ENCODE results near the gene HIPK1.
A peak's percentile ranks its signal among the peaks of the same experiment; 100 is the strongest.

The HIPK1 gene

DNA sequence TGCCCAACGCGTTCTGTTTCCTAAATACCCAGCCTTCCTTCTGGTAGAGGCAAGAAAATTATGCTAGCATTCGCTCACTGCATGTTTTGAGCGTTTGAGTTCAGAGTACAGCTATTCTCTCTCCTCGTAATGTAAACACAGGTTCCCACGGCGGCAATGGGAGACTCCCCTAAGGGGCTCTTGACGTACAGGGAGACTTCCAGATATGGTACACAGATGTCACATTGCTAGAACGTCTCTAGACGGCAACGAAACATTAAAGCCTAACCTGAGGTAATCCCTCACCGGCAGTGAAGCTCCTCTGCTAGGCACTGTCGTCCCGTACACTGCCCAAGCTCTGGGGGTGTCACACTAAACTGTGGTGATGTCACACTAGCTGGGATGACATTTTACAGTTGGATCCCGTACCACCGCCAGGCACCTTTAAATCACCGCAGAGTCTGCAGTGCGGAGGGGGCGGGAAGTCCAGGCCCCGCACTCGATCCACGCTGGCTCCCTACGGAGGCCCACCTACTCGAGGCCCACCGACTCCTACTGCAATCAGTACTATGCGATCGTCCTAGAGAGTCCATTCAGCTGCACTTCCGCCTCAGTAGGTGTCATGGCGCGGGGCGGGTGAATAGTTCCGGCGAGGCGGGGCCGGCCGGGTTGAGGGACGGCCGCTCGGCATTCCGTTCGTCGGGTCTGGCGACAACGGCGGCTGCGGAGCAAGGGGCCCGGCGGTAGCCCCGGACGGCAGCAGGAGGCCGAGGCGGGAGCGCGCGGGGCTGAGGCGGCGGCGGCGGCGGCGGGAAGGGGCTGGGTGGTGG is at the start of gene HIPK1:
Gene HIPK1, plus strand, starts transcription at position 384 of the 809 bp plus-strand sequence.
- H3K4me1 ChIP-seq (ENCODE audit: control insufficient read depth, low read depth, low read length): peaks cover 15% of the 10 kb centered on the region

DNA sequence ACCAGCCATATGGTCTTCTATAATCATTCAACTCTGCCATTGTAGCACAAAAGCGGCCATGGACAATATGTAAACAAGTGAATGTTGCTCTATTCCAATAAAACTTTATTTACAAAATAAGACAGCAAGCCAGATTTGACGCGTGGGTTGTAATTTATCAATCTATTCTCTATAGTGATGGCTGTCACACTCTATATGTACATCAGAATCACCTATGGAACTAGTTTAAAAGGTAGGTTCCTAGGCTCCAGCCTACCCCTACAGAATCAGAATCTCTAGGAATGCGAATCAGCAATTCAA is 49.4 kb upstream of the HIPK1 start:
- Histone ChIP-seq H3K27ac (ENCODE audit: low read length) (no peak overlapping the region), H3K9me3 (ENCODE audit: control insufficient read depth, low read depth, low read length) (no peaks in the 10 kb centered on the region), H3K27me3 (ENCODE audit: control insufficient read depth, insufficient read depth, low read length) (no peaks in the 10 kb centered on the region), H3K4me1 (ENCODE audit: control insufficient read depth, low read depth, low read length) (peaks cover 2% of the 10 kb centered on the region), H3K9ac (ENCODE audit: low read length) (no peak overlapping the region), H3K36me3 (ENCODE audit: control insufficient read depth, low read depth, low read length) (no peaks in the 10 kb centered on the region), H3K4me3 (ENCODE audit: low read length) (no peak overlapping the region)

More for the DNA sequence above, at the start of gene HIPK1:
- Histone ChIP-seq H3K9ac (ENCODE audit: low read length) (peak within 1 kb of the TSS; percentile 76), H3K27ac (ENCODE audit: low read length) (no peak within 1 kb of the TSS), H3K9me3 (ENCODE audit: control insufficient read depth, low read depth, low read length) (no peaks in the 10 kb centered on the region), H3K4me3 (ENCODE audit: low read length) (peak within 1 kb of the TSS; percentile 99), H3K36me3 (ENCODE audit: control insufficient read depth, low read depth, low read length) (no peaks in the 10 kb centered on the region), H3K27me3 (ENCODE audit: control insufficient read depth, insufficient read depth, low read length) (peaks cover 10% of the 10 kb centered on the region)

DNA sequence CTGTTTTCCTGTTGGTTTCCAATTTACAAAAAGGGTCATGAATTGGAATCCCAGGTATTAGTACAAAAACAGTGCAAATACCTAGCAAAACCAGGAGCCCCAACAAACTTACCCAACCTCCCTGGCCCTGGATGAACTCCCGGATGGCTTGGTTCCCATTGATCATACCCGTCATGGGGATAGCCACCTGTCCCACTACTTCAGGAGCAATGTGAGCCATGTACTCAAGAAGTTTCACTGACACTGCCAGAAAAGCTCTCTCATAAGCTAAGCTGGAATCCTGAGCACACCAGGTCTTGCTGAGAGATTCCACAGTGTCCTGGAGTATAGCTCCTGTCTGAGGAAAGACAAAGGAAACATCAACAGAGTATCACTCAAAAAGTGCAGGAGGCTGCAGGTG is 47.5 kb upstream of the HIPK1 start:
- Histone ChIP-seq H3K9ac (ENCODE audit: low read length) (no peak overlapping the region), H3K4me1 (ENCODE audit: control insufficient read depth, low read depth, low read length) (peaks cover 2% of the 10 kb centered on the region), H3K4me3 (ENCODE audit: low read length) (no peak overlapping the region), H3K9me3 (ENCODE audit: control insufficient read depth, low read depth, low read length) (no peaks in the 10 kb centered on the region), H3K27ac (ENCODE audit: low read length) (no peak overlapping the region), H3K27me3 (ENCODE audit: control insufficient read depth, insufficient read depth, low read length) (no peaks in the 10 kb centered on the region), H3K36me3 (ENCODE audit: control insufficient read depth, low read depth, low read length) (no peaks in the 10 kb centered on the region)

DNA sequence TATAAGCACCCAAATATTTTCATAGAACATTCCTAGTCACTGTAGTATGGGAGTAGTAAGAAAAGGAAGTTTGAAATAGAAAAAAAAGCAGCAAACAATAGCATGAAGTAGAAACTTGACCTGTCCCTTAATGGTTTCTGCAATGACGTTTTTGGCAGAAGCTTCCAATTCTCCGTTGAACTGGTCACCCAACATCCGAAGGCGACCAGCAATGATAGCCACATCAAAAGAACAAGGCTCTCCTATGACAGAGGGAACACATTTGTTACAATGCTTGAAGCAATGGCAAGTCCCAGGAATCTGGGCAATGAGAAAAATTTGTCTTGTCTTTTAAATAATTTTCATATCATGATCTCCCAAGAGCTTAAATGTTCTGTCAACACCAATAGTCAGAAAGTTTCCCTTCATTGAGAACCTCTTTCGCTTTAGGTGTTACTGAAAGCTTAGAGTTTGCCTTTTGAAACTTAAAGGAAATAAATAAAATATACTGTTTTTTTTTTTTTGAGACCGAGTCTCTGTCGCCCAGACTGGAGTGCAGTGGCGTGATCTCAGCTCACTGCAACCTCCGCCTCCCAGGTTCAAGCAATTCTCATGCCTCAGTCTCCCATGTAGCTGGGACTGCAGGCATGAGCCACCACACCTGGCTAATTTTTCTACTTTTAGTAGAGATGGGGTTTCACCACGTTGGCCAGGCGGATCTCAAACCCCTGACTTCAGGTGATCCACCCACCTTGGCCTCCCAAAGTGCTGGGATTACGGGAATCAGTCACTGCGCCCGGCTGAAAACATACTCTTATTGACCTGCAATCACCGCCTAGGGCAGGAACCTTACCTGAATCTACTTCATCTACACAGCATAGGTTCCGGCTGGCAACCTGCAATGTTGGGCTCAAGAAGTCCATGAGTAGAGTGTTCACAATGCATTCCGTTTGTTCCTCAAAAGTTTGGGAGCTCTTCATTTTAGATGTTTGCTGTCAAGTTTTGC is 42.4 kb upstream of the HIPK1 start:
- H3K4me3 ChIP-seq (ENCODE audit: low read length): no peak overlapping the region
- H3K9ac ChIP-seq (ENCODE audit: low read length): no peak overlapping the region
- H3K27me3 ChIP-seq (ENCODE audit: control insufficient read depth, insufficient read depth, low read length): no peaks in the 10 kb centered on the region
- H3K36me3 ChIP-seq (ENCODE audit: control insufficient read depth, low read depth, low read length): no peaks in the 10 kb centered on the region
- H3K9me3 ChIP-seq (ENCODE audit: control insufficient read depth, low read depth, low read length): no peaks in the 10 kb centered on the region
- H3K27ac ChIP-seq (ENCODE audit: low read length): no peak overlapping the region
- no peaks in the 10 kb centered on the region for H3K4me1 ChIP-seq (ENCODE audit: control insufficient read depth, low read depth, low read length)

DNA sequence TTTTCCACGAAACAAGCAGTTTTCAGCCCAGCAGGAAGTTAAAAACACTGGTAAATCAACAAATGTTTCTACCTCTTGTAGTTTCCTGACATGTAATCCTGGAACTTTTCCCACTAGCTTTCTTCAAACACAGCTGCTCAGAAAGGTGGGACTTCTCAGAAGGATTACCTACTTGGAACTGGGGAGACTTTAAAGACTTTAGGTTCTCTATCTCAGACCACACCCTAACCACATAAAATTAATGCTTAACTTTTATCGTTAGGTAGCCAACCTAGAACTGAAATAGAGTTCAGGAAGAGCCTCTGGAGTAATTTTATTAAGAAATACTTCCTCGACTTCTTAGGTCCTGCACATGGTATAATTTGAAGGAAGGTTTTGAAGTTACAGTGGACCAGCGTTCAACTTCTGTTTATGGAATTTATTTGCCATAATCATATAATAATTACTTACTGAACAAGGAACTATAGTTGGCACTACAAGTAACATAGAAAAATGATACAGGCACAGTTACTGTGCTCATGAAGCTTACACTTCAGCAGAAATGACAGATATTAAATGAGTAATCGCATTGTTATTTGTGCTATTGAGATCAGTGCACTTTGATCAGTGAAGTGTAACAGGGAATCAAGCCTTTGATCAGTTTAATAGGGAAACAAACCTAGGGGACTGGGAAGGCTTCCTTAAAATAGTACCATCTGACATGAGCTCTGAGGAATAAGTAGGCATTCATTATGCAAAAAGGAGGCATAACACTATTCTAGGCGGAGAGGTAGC is 41.5 kb upstream of the HIPK1 start, which contains the start of gene BCL2L15:
Gene BCL2L15, minus strand, starts transcription at position 180 of the 774 bp plus-strand sequence. CDS start 206 bp downstream, outside the sequence.
- Histone ChIP-seq H3K9ac (ENCODE audit: low read length) (no peak within 1 kb of the TSS), H3K36me3 (ENCODE audit: control insufficient read depth, low read depth, low read length) (no peaks in the 10 kb centered on the region), H3K27ac (ENCODE audit: low read length) (no peak within 1 kb of the TSS), H3K4me1 (ENCODE audit: control insufficient read depth, low read depth, low read length) (no peaks in the 10 kb centered on the region), H3K27me3 (ENCODE audit: control insufficient read depth, insufficient read depth, low read length) (no peaks in the 10 kb centered on the region), H3K4me3 (ENCODE audit: low read length) (no peak within 1 kb of the TSS), H3K9me3 (ENCODE audit: control insufficient read depth, low read depth, low read length) (no peaks in the 10 kb centered on the region)

DNA sequence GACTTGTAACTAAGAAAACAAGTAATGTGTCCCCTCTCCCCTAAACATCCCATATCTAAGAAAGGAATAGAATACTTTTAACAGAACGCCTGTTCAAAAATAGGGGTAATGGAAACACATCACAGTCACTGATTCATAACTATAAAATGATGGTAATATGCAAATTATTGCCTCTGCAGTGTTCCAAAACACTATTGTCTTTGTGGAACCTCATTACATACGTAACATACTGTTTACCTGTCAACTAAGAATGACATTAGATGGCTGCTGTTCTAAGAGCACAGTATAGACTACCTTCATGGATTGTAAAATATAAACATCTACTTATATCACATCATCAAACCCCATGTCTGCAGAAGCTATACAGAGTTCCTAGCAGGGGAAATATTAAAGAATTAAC is 38.3 kb upstream of the HIPK1 start:
- no peak overlapping the region for H3K4me3 ChIP-seq (ENCODE audit: low read length)
- peaks cover 3% of the 10 kb centered on the region for H3K36me3 ChIP-seq (ENCODE audit: control insufficient read depth, low read depth, low read length)
- no peaks in the 10 kb centered on the region for H3K9me3 ChIP-seq (ENCODE audit: control insufficient read depth, low read depth, low read length)
- H3K4me1 ChIP-seq (ENCODE audit: control insufficient read depth, low read depth, low read length): no peaks in the 10 kb centered on the region
- no peak overlapping the region for H3K9ac ChIP-seq (ENCODE audit: low read length)
- H3K27me3 ChIP-seq (ENCODE audit: control insufficient read depth, insufficient read depth, low read length): no peaks in the 10 kb centered on the region
- H3K27ac ChIP-seq (ENCODE audit: low read length): no peak overlapping the region

- no peak overlapping the region for H3K9ac ChIP-seq (ENCODE audit: low read length)
- no peaks in the 10 kb centered on the region for H3K27me3 ChIP-seq (ENCODE audit: control insufficient read depth, insufficient read depth, low read length)
- H3K4me3 ChIP-seq (ENCODE audit: low read length): no peak overlapping the region
- no peaks in the 10 kb centered on the region for H3K4me1 ChIP-seq (ENCODE audit: control insufficient read depth, low read depth, low read length)
- no peaks in the 10 kb centered on the region for H3K9me3 ChIP-seq (ENCODE audit: control insufficient read depth, low read depth, low read length)
- peaks cover 4% of the 10 kb centered on the region for H3K36me3 ChIP-seq (ENCODE audit: control insufficient read depth, low read depth, low read length)
- no peak overlapping the region for H3K27ac ChIP-seq (ENCODE audit: low read length)
These were observed 37.4 kb upstream of the HIPK1 start for GRCh38 chr1:113891631-113892220.

GRCh38 chr1:113893267-113893666 is 35.9 kb upstream of the HIPK1 start:
- no peak overlapping the region for H3K9ac ChIP-seq (ENCODE audit: low read length)
- no peaks in the 10 kb centered on the region for H3K4me1 ChIP-seq (ENCODE audit: control insufficient read depth, low read depth, low read length)
- H3K9me3 ChIP-seq (ENCODE audit: control insufficient read depth, low read depth, low read length): no peaks in the 10 kb centered on the region
- peaks cover 11% of the 10 kb centered on the region for H3K36me3 ChIP-seq (ENCODE audit: control insufficient read depth, low read depth, low read length)
- H3K27me3 ChIP-seq (ENCODE audit: control insufficient read depth, insufficient read depth, low read length): no peaks in the 10 kb centered on the region
- H3K4me3 ChIP-seq (ENCODE audit: low read length): no peak overlapping the region
- no peak overlapping the region for H3K27ac ChIP-seq (ENCODE audit: low read length)

DNA sequence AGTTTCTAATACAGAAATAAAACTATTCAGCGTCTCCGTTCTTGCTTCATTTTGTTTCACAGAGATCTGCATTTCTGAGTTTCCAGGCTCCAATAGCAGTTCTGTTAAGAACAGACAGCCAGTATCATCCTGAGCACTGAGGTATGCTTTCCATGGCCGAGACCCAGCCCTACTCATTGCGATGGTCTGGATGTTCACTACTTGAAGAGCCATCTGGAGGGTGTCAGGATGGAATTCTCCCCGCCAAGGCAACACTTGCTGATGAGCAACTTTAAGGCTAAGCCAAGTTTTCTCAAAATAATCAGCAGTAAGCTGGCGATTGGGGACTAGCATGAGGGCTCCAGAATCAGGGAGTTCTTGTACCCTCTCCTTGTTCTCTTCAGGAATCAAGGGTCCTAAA is 34.0 kb upstream of the HIPK1 start:
- Histone ChIP-seq H3K27ac (ENCODE audit: low read length) (no peak overlapping the region), H3K9me3 (ENCODE audit: control insufficient read depth, low read depth, low read length) (no peaks in the 10 kb centered on the region), H3K9ac (ENCODE audit: low read length) (no peak overlapping the region), H3K27me3 (ENCODE audit: control insufficient read depth, insufficient read depth, low read length) (no peaks in the 10 kb centered on the region), H3K4me3 (ENCODE audit: low read length) (no peak overlapping the region), H3K36me3 (ENCODE audit: control insufficient read depth, low read depth, low read length) (peaks cover 21% of the 10 kb centered on the region), H3K4me1 (ENCODE audit: control insufficient read depth, low read depth, low read length) (no peaks in the 10 kb centered on the region)

- H3K4me3 ChIP-seq (ENCODE audit: low read length): no peak overlapping the region
- H3K36me3 ChIP-seq (ENCODE audit: control insufficient read depth, low read depth, low read length): peaks cover 22% of the 10 kb centered on the region
These were observed 33.2 kb upstream of the HIPK1 start for GRCh38 chr1:113895961-113896360.

More at GRCh38 chr1:113895961-113896360, 33.2 kb upstream of the HIPK1 start:
- Histone ChIP-seq H3K27me3 (ENCODE audit: control insufficient read depth, insufficient read depth, low read length) (no peaks in the 10 kb centered on the region), H3K9ac (ENCODE audit: low read length) (no peak overlapping the region), H3K4me1 (ENCODE audit: control insufficient read depth, low read depth, low read length) (no peaks in the 10 kb centered on the region), H3K9me3 (ENCODE audit: control insufficient read depth, low read depth, low read length) (no peaks in the 10 kb centered on the region), H3K27ac (ENCODE audit: low read length) (no peak overlapping the region)

Data from iPS-18a (cell line).